ENCODE data around the gene CPT1A. TPM values are rescaled to one million over a fixed set of nuclear protein-coding genes. Genes with fewer than 3 reads are reported as not detected.
"Not testable (repeated sequence)": the region's sequence is repeated elsewhere in the genome, so short reads cannot be mapped to it uniquely, and the experiment has no call there.

The CPT1A gene
- 10 to 100 TPM; 28.0 to 36.3 (median 34.2) TPM for polyA plus RNA-seq (ENCODE audit: insufficient read length in 4 of 4)

DNA sequence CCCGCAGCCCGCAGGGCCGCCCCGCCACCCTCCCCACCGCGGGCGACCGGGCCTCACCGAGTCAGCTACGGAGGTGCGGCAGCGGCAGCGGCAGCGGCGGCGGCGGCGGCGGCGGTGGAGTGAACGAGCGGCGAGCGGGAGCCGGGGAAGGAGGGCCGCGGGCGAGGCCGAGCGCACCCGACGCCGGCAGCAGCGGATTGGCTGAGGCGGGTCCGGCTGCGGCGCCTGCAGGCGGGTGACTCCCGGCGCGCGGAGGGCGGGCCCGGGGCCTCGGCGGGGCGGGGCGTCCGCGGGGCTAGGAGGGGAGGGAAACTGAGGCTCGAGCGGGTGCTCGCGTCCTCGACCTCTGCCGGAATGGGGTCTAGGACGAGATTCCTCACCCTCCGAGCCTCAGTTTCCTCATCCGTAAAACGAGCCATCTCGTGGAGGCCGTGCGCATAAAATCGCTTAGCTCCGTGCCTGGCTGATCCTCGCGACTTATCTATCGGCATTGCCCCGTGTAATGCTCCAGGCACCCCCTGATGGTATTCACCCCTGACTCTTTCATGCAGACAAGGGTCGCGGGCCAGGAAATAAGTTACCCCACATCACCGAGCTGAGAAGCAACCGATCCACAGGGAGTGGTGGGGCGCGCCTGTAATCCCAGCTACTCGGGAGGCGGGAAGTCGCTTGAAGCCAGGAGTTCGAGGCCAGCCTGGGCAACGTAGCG lies at the start of gene CPT1A:
Gene CPT1A, minus strand, starts transcription at position 199 of the 709 bp plus-strand sequence. CDS start 26,442 bp downstream, outside the sequence.
- DNase-seq (ENCODE audit: low read depth in 4 of 4, low spot score in 2 of 4), result no peak

DNA sequence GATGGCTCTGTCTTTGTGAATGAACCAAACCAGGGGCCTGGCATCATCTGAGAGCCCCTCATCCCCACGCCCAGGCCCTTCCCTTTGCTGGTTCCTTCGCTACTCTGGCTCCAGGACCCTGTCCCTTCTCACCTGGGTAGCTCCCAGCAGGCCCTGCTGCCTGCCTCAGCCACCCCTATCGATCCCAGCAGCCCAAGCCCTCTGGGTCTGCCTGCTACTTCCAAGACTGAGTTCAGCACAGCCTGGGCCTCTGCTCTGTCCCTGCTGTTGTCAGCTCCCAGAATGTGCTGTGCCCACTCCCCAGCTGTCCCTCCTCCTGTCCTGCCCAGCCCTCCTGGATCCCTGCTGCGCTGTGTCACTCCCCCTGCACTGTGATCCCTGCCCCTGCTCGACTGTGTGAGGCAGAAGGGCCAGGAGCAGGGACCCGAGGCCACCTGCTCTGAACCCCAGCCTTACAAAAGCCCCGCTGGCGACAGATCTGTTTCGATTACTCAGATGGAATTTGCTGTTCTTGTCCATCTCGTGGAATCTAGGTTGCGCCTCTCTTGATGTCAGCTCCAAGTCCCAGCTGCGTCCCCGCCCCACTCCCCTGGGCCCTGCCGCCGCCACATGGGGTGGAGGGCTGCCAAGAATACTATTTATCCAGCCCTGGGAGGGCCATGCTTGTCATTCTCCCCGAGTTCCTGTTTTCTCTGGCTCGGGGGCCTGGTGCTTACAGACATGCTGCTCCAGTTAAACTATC lies 48.9 kb upstream of the CPT1A start:
- DNase-seq (ENCODE audit: low read depth in 4 of 4, low spot score in 2 of 4), result peak in 1 of 4 donors; percentile 54

DNA sequence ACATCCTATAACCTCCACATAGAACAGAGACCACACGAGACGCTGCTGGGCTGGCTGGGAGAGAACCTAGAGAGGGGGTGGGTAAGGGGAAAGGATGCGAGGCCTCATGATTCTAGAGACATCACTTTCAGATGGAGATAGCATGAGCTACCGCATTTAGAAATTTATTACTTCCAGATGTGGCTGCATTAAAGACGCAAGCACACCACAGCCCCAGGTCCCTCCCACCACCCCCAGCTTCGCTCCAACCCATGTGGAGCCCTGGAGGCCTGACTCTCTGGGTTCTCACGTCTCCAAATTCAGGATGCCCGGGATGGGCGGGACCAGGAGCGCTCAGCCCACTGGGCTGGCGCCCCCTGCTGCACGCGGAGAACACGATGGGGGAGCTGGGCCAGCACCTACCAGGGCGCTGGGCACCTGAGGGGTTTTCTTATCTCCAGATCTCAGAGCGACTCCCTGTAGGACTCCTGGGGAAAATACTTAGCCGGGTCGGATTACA lies 48.3 kb upstream of the CPT1A start:
- DNase-seq (ENCODE audit: low read depth in 4 of 4, low spot score in 2 of 4), result peak in 1 of 4 donors; percentile 50

DNA sequence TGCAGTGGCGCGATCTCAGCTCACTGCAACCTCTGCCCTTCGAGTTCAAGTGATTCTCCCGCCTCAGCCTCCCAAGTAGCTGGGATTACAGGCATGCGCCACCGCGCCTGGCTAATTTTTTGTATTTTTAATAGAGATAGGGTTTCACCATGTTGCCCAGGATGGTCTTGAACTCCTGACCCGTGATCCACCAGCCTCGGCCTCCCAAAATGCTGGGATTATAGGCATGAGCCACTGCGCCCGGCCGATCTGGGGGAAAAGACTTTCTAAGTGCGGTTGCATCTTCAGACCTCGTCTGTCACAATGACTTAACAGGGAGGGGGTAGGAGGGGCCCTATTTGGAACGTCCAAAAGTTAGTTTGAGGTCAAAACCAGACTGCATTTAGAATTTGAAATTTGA lies 43.1 kb upstream of the CPT1A start:
- not testable (repeated sequence) for DNase-seq (ENCODE audit: low read depth in 4 of 4, low spot score in 2 of 4)

DNA sequence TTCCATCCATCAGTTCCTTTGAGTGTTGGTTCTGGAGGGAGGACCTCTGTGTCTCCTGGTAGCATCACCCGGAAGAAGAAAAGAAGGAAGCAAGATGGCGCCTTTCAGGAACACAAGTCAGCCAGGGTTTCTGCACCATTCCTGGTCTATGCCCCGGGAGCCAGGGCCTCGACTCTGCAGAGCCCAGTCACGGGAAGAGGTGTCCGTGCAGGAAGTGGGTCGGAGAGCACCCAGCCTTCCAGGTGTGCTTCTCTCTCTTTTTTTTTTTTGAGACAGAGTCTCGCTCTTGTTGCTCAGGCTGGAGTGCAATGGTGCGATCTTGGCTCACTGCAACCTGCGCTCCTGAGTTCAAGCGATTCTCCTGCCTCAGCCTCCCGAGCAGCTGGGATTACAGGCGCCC lies 40.7 kb upstream of the CPT1A start:
- no peak for DNase-seq (ENCODE audit: low read depth in 4 of 4, low spot score in 2 of 4)

- no peak for DNase-seq (ENCODE audit: low read depth in 4 of 4, low spot score in 2 of 4)
These were observed 39.6 kb upstream of the CPT1A start for GRCh38 chr11:68881320-68881719.

GRCh38 chr11:68880851-68881250 lies 39.1 kb upstream of the CPT1A start:
- no peak for DNase-seq (ENCODE audit: low read depth in 4 of 4, low spot score in 2 of 4)

DNA sequence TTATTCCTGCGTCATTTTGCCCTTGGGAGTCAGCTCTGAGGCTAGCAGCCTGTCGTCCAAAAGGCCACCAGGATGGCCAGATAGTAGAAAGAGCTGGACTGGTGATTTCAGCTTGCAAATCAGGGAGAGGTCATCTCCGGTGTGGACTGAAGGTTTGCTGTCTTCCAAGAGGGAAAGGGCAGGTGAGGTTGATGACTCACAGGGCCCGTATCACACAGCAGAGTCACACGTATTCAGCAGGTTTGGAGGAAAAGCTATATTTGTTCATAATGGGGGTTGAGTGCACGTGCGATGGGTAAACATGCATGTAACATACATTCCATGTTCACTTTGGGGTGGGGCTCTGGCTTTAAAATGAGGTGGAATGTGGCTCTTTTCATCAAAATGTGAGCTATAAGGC lies 36.3 kb upstream of the CPT1A start:
- DNase-seq (ENCODE audit: low read depth in 4 of 4, low spot score in 2 of 4), result no peak

- no peak for DNase-seq (ENCODE audit: low read depth in 4 of 4, low spot score in 2 of 4)
These were observed 30.7 kb upstream of the CPT1A start for GRCh38 chr11:68872216-68873003.

GRCh38 chr11:68870470-68870869 lies 28.8 kb upstream of the CPT1A start:
- peak in 1 of 4 donors; percentile 17 for DNase-seq (ENCODE audit: low read depth in 4 of 4, low spot score in 2 of 4)

GRCh38 chr11:68868221-68868835 lies 26.6 kb upstream of the CPT1A start:
- no peak for DNase-seq (ENCODE audit: low read depth in 4 of 4, low spot score in 2 of 4)

- DNase-seq (ENCODE audit: low read depth in 4 of 4, low spot score in 2 of 4), result no peak
These were observed 25.4 kb upstream of the CPT1A start for GRCh38 chr11:68867066-68867465.

DNA sequence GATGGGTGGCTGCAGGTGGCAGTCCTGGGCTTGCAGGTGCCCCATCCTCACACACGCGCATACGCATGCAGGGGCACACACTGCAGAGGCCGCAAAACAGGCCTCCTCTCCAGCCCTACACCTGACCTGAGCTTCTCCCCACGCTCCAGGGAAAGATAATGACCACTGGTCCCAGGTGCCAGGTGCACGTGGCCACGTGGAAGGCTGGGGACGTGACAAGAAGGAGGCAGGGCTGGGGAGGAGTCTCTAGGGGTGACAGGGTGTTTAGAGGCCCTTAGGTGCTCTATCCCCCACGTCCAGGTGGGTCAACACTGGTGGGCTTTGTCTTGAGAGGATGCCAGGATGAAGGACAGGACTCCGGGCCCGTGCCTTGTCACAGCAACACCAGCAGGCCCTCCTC lies 23.5 kb upstream of the CPT1A start:
- DNase-seq (ENCODE audit: low read depth in 4 of 4, low spot score in 2 of 4), result no peak

- no peak for DNase-seq (ENCODE audit: low read depth in 4 of 4, low spot score in 2 of 4)
These were observed 22.0 kb upstream of the CPT1A start for GRCh38 chr11:68863553-68864265.

DNA sequence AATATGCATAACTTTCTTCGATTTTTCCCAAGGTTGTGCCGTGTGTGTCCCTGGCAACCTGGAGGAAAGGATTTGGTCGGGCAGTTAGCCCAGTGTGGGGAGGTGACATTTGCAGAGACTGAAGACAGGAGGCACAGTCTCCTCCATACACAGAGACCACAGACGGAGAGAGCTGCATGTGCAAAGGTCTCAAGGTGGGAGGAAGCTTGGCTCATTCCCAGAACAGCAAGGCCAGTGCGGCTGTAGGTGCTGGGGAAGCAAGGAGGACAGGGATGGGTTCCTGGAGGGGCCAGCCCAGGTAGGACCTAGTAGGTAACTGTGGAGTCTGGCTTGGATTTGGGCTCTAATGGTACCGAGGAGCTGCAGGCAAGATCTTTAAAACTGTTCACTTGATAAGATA lies 20.7 kb upstream of the CPT1A start:
- no peak for DNase-seq (ENCODE audit: low read depth in 4 of 4, low spot score in 2 of 4)

DNA sequence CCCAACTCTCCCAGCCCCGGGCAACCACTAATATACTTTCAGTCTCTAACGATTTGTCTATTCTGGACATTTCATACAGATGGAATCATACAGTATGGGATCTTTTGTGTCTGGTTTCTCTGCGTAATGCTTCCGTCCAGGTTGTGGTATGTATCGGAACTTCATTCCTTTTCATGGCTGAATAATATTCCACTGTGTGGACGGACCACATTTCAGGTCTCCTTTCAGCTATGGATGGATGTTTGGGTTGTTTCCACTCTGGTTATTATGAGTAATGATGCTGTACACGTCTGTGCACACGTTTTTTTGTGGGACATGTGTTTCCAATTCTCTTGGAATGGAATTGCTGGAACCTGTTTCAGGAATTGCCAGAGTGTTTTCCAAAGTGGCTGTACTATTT lies 17.4 kb upstream of the CPT1A start:
- DNase-seq (ENCODE audit: low read depth in 4 of 4, low spot score in 2 of 4), result no peak

GRCh38 chr11:68857037-68857586 lies 15.4 kb upstream of the CPT1A start:
- DNase-seq (ENCODE audit: low read depth in 4 of 4, low spot score in 2 of 4), result no peak

- DNase-seq (ENCODE audit: low read depth in 4 of 4, low spot score in 2 of 4), result not testable (repeated sequence)
These were observed 14.8 kb upstream of the CPT1A start for GRCh38 chr11:68856425-68857030.

Data from left renal cortex interstitium (tissue), 4 donors.